GM12878 (cell line): ENCODE measurements around the gene KLF11. TPM values are rescaled to one million over a fixed set of nuclear protein-coding genes. Genes with fewer than 3 reads are reported as not detected.

ENCODE experiments used
- polyA plus RNA-seq, 11 experiments: library from polyadenylated mRNA; depleted of rRNA in 4 of 11; unstranded in 6 of 11; stranded (reverse) in 5 of 11; fragments of >200 nt; fragmentation: Nextera tagmentation in 4 of 11; fragmentation: Illumina TruSeq in 1 of 11; extraction: Ambion mirVana in 4 of 11; extraction: Trizol in 1 of 11; gene quantifications; 1 replicate in 1 of 11; 2 replicates in 10 of 11; pipeline versions ENCODE4 v1.2.1 to v1.2.3, GENCODE V29; 2011 to 2016; ENCODE audit warnings: inconsistent platforms in 2 of 11, missing spikeins in 2 of 11, low read depth in 1 of 11
- small RNA-seq: library from RNA; depleted of rRNA; stranded (forward); fragments of <200 nt; gene quantifications from one replicate; pipeline ENCODE3, GENCODE V24; 2014
- total RNA-seq, 4 experiments: library from RNA; depleted of rRNA in 3 of 4; stranded (reverse); fragments of >200 nt in 3 of 4; fragmentation: Illumina TruSeq in 1 of 4; extraction: Trizol in 1 of 4; gene quantifications; 2 replicates each; pipeline versions ENCODE4 v1.2.1 to v1.2.3, GENCODE V29; 2013 to 2021

The KLF11 gene
- total and polyA plus RNA-seq, 10 of the 15 experiments (the other 5 are each of a cell fraction or from before 2014, with no cell fraction given), result 0.03 to 0.54 (median 0.14) TPM; not detected in 1

Small RNA genes within 50 kb of the gene (small RNA-seq; reads per million reads assigned to genes)
- gene RF00568, result not detected

Other genes with a start within 250 kb of the KLF11 start
- gene TAF1B, start 200.1 kb upstream of the KLF11 start, total RNA-seq (2014; rRNA removed), result 8.4 and 10.3 TPM in 2 replicates
- 18.3 and 18.8 TPM in 2 replicates for gene TAF1B, start 200.1 kb upstream of the KLF11 start, total RNA-seq (2014; rRNA removed; fragmentation: Illumina TruSeq; extraction: Trizol)
- gene TAF1B, start 200.1 kb upstream of the KLF11 start, total RNA-seq (2021), result 10.6 and 12.4 TPM in 2 replicates
- gene TAF1B, start 200.1 kb upstream of the KLF11 start, polyA plus RNA-seq (2011; rRNA removed), result 15.9 and 19.5 TPM in 2 replicates
- 12.5 and 13.1 TPM in 2 replicates for gene TAF1B, start 200.1 kb upstream of the KLF11 start, polyA plus RNA-seq (2014; fragmentation: Illumina TruSeq; extraction: Trizol)
- gene TAF1B, start 200.1 kb upstream of the KLF11 start, polyA plus RNA-seq (2014; fragmentation: Nextera tagmentation; extraction: Ambion mirVana), result 1 to 10 TPM; 9.4 to 9.9 TPM
- gene TAF1B, start 200.1 kb upstream of the KLF11 start, polyA plus RNA-seq (2014; rRNA removed), result 8.1 and 8.8 TPM in 2 replicates
- 10 to 100 TPM; 12.8 to 15.3 TPM for gene TAF1B, start 200.1 kb upstream of the KLF11 start, polyA plus RNA-seq (2016; fragmentation: Nextera tagmentation; extraction: Ambion mirVana)
- 0.11 and 0.16 TPM in 2 replicates for gene GRHL1, start 91.9 kb upstream of the KLF11 start, total RNA-seq (2014; rRNA removed)
- 0.13 and 0.18 TPM in 2 replicates for gene GRHL1, start 91.9 kb upstream of the KLF11 start, total RNA-seq (2014; rRNA removed; fragmentation: Illumina TruSeq; extraction: Trizol)
- gene GRHL1, start 91.9 kb upstream of the KLF11 start, total RNA-seq (2021), result 0.19 and 0.28 TPM in 2 replicates
- gene GRHL1, start 91.9 kb upstream of the KLF11 start, polyA plus RNA-seq (2011; rRNA removed), result 0.39 and 0.81 TPM in 2 replicates
- 0.28 and 0.70 TPM in 2 replicates for gene GRHL1, start 91.9 kb upstream of the KLF11 start, polyA plus RNA-seq (2014; fragmentation: Illumina TruSeq; extraction: Trizol)
- under 1 TPM in 1 of 2 experiments, not detected in 1; 0.09 TPM for gene GRHL1, start 91.9 kb upstream of the KLF11 start, polyA plus RNA-seq (2014; fragmentation: Nextera tagmentation; extraction: Ambion mirVana)
- 0.52 and 0.61 TPM in 2 replicates for gene GRHL1, start 91.9 kb upstream of the KLF11 start, polyA plus RNA-seq (2014; rRNA removed)
- under 1 TPM; 0.29 to 0.50 TPM for gene GRHL1, start 91.9 kb upstream of the KLF11 start, polyA plus RNA-seq (2016; fragmentation: Nextera tagmentation; extraction: Ambion mirVana)
- 5.8 and 7.5 TPM in 2 replicates for gene CYS1, start 36.9 kb downstream of the KLF11 start, total RNA-seq (2014; rRNA removed)
- gene CYS1, start 36.9 kb downstream of the KLF11 start, total RNA-seq (2014; rRNA removed; fragmentation: Illumina TruSeq; extraction: Trizol), result 2.8 and 3.0 TPM in 2 replicates
- gene CYS1, start 36.9 kb downstream of the KLF11 start, total RNA-seq (2021), result 5.8 and 6.4 TPM in 2 replicates
- gene CYS1, start 36.9 kb downstream of the KLF11 start, polyA plus RNA-seq (2011; rRNA removed), result 2.7 and 4.2 TPM in 2 replicates
- gene CYS1, start 36.9 kb downstream of the KLF11 start, polyA plus RNA-seq (2014; fragmentation: Illumina TruSeq; extraction: Trizol), result 0.76 and 2.1 TPM in 2 replicates
- gene CYS1, start 36.9 kb downstream of the KLF11 start, polyA plus RNA-seq (2014; fragmentation: Nextera tagmentation; extraction: Ambion mirVana), result under 1 TPM; 0.35 to 0.90 TPM
- 4.8 and 5.1 TPM in 2 replicates for gene CYS1, start 36.9 kb downstream of the KLF11 start, polyA plus RNA-seq (2014; rRNA removed)
- gene CYS1, start 36.9 kb downstream of the KLF11 start, polyA plus RNA-seq (2016; fragmentation: Nextera tagmentation; extraction: Ambion mirVana), result 1 to 10 TPM in 1 of 2 experiments, under 1 TPM in 1; 0.96 to 1.3 TPM
- 146 and 155 TPM in 2 replicates for gene RRM2, start 79.2 kb downstream of the KLF11 start, total RNA-seq (2014; rRNA removed)
- gene RRM2, start 79.2 kb downstream of the KLF11 start, total RNA-seq (2014; rRNA removed; fragmentation: Illumina TruSeq; extraction: Trizol), result 122 and 130 TPM in 2 replicates
- gene RRM2, start 79.2 kb downstream of the KLF11 start, total RNA-seq (2021), result 231 and 270 TPM in 2 replicates
- 107 and 115 TPM in 2 replicates for gene RRM2, start 79.2 kb downstream of the KLF11 start, polyA plus RNA-seq (2011; rRNA removed)
- gene RRM2, start 79.2 kb downstream of the KLF11 start, polyA plus RNA-seq (2014; fragmentation: Illumina TruSeq; extraction: Trizol), result 163 and 186 TPM in 2 replicates
- gene RRM2, start 79.2 kb downstream of the KLF11 start, polyA plus RNA-seq (2014; fragmentation: Nextera tagmentation; extraction: Ambion mirVana), result 10 to 100 TPM; 54.4 to 64.5 TPM
- gene RRM2, start 79.2 kb downstream of the KLF11 start, polyA plus RNA-seq (2014; rRNA removed), result 196 and 232 TPM in 2 replicates
- 100 to 1,000 TPM; 768 to 771 TPM for gene RRM2, start 79.2 kb downstream of the KLF11 start, polyA plus RNA-seq (2016; fragmentation: Nextera tagmentation; extraction: Ambion mirVana)